ENCODE results near the gene AOC2. TPM values are rescaled to one million over a fixed set of nuclear protein-coding genes. Genes with fewer than 3 reads are reported as not detected.

Gene AOC2
- total and polyA plus RNA-seq, 2 of the 13 experiments (the other 11 are each of a cell fraction or from before 2014, with no cell fraction given) = 1.2 to 3.3 TPM

GRCh38 chr17:42853968-42854790 is 9.8 kb downstream of the AOC2 start (continued):
- TF ChIP-seq ZBTB39 (CRISPR knock-in tag; IDR thresholded peaks at IDR 0.05) = peak; percentile 21; the same call in 1 of the 2 replicates
- TF ChIP-seq TCF7 (IDR thresholded peaks at IDR 0.05; ENCODE audit: low read depth) = no peak
- TF ChIP-seq BCLAF1 (IDR thresholded peaks at IDR 0.05) = no peak
- TF ChIP-seq MTF2 (CRISPR knock-in tag; IDR thresholded peaks at IDR 0.05; ENCODE audit: borderline replicate concordance) = no peak; the same call in 1 of the 2 replicates
- no peak for TF ChIP-seq MIXL1 (CRISPR knock-in tag; IDR thresholded peaks at IDR 0.05)
- no peak for TF ChIP-seq ZBTB8A (CRISPR knock-in tag; IDR thresholded peaks at IDR 0.05; ENCODE audit: borderline replicate concordance, low read depth)
- no peak for TF ChIP-seq TFE3 (CRISPR knock-in tag; IDR thresholded peaks at IDR 0.05)
- no peak for TF ChIP-seq ZNF256 (CRISPR knock-in tag; conservative IDR thresholded peaks at IDR 0.05)
- peak; percentile 11; the same call in 1 of the 2 replicates for TF ChIP-seq IRF1 (CRISPR knock-in tag; IDR thresholded peaks at IDR 0.05; ENCODE audit: low read depth)
- TF ChIP-seq ZNF318 (CRISPR knock-in tag; IDR thresholded peaks at IDR 0.05) = no peak
- TF ChIP-seq ZNF619 (CRISPR knock-in tag; IDR thresholded peaks at IDR 0.05) = peak; percentile 67; the same call in 1 of the 2 replicates
- TF ChIP-seq SKI (IDR thresholded peaks at IDR 0.05; ENCODE audit: partially characterized antibody) = no peak

Data from HepG2 (cell line).